GM12878 (cell line): ENCODE measurements around the gene SASH1. TPM values are rescaled to one million over a fixed set of nuclear protein-coding genes. Genes with fewer than 3 reads are reported as not detected.

ENCODE experiments used
- ATAC-seq: fragments of 200-7000 bp; cut with Tn5 transposase; 3 replicates; pipeline ENCODE4 v1.9.1; 2020; ENCODE audit warnings: mild to moderate bottlenecking, moderate library complexity
- BruUV-seq: library from RNA; stranded (reverse); fragments of 400-500 nt; replicated peaks from 2 replicates; lab custom pipeline; 2021; lab: Mats Ljungman, UMichigan
- CTCF ChIA-PET: fragments of 300-600 bp; sonication (Branson Sonifier 250); formaldehyde crosslinking; extraction: SDS; loops from one replicate; lab custom pipeline; 2021; ENCODE audit warnings: inconsistent platforms; lab: Yijun Ruan, JAX
- POLR2A ChIA-PET: fragments of 350-600 bp; formaldehyde crosslinking; extraction: SDS; loops from one replicate; lab custom pipeline; 2021; ENCODE audit warnings: inconsistent platforms; lab: Charles Lee
- RAD21 ChIA-PET: fragments of 300-600 bp; sonication (Branson Sonifier 250); formaldehyde crosslinking; loops from one replicate; lab custom pipeline; 2023; ENCODE audit warnings: antibody characterized with exemption; ENCODE audit not compliant: unreplicated experiment; lab: Charles Lee
- SMC1A ChIA-PET: fragments of 300-600 bp; sonication (Branson Sonifier 250); formaldehyde crosslinking; loops from one replicate; lab custom pipeline; 2023; ENCODE audit not compliant: unreplicated experiment, uncharacterized antibody; lab: Charles Lee
- DNase-seq: peaks from one replicate; pipeline ENCODE4 v3.0.0-alpha.2; 2011; ENCODE audit warnings: low read depth, low spot score
- FAIRE-seq: peaks from 3 replicates; lab custom pipeline; 2011; peaks lifted over from hg19 to GRCh38; lab: Jason Lieb, UNC
- H2AFZ ChIP-seq: 2 replicates; pipeline ENCODE4 v1.6.0; 2011; ENCODE audit warnings: low read depth, low read length, control low read depth; ENCODE audit not compliant: control insufficient read depth
- H3K27ac ChIP-seq: 2 replicates; pipeline ENCODE4 v1.5.1; 2011; ENCODE audit warnings: control low read depth; ENCODE audit not compliant: control insufficient read depth, insufficient read depth
- H3K27me3 ChIP-seq, 2 experiments: replicated peaks in 1 of 2; 2 replicates each; pipeline versions ENCODE4 v1.6.0 to v1.6.1; 2011; ENCODE audit warnings: low read length in 1 of 2; ENCODE audit not compliant: control insufficient read depth in 2 of 2, insufficient read depth in 2 of 2
- H3K36me3 ChIP-seq, 2 experiments: 2 replicates each; pipeline ENCODE4 v1.5.1; 2011; ENCODE audit warnings: low read length in 1 of 2; ENCODE audit not compliant: control insufficient read depth in 2 of 2, insufficient read depth in 2 of 2
- H3K4me1 ChIP-seq: 2 replicates; pipeline ENCODE4 v1.6.1; 2011; ENCODE audit warnings: mild to moderate bottlenecking, low read length, moderate library complexity, mixed read lengths; ENCODE audit not compliant: control insufficient read depth, insufficient read depth
- H3K4me2 ChIP-seq: 2 replicates; pipeline ENCODE4 v1.6.0; 2011; ENCODE audit warnings: control low read depth; ENCODE audit not compliant: control insufficient read depth, insufficient read depth
- H3K4me3 ChIP-seq: fragments of 200-600 bp; sonication (generic); 2 replicates; pipeline ENCODE4 v1.5.1; 2016
- H3K79me2 ChIP-seq: 2 replicates; pipeline ENCODE4 v1.6.0; 2011; ENCODE audit warnings: low read length; ENCODE audit not compliant: control insufficient read depth, insufficient read depth
- H3K9ac ChIP-seq: 2 replicates; pipeline ENCODE4 v1.8.0; 2011; ENCODE audit warnings: low read length, control low read depth, mixed read lengths; ENCODE audit not compliant: control insufficient read depth, insufficient read depth
- H3K9me3 ChIP-seq: replicated peaks from 3 replicates; pipeline ENCODE4 v1.5.1; 2011; ENCODE audit warnings: mild to moderate bottlenecking, low read length; ENCODE audit not compliant: control insufficient read depth, insufficient read depth
- H4K20me1 ChIP-seq: 2 replicates; pipeline ENCODE4 v1.6.0; 2011; ENCODE audit not compliant: control insufficient read depth, insufficient read depth
- BRCA1 ChIP-seq: IDR thresholded peaks from 2 replicates; pipeline ENCODE4 v1.6.1; 2011; ENCODE audit warnings: low read depth, low read length, improper control_type of control experiment
- CREM ChIP-seq: IDR thresholded peaks from 2 replicates; pipeline ENCODE4 v1.6.1; 2014; ENCODE audit warnings: antibody characterized with exemption, low read depth
- DPF2 ChIP-seq: fragments of 450-650 bp; IDR thresholded peaks from 2 replicates; pipeline ENCODE4 v1.6.1; 2017; ENCODE audit warnings: mild to moderate bottlenecking
- EED ChIP-seq: sonication (generic); IDR thresholded peaks from 2 replicates; pipeline ENCODE4 v1.6.1; 2016; ENCODE audit warnings: antibody characterized with exemption, low read depth
- GABPA ChIP-seq: IDR thresholded peaks from 2 replicates; pipeline ENCODE4 v1.6.1; 2014; ENCODE audit warnings: antibody characterized with exemption, low read depth, mild to moderate bottlenecking, inconsistent platforms
- GATAD2B ChIP-seq: fragments of 450-650 bp; conservative IDR thresholded peaks from 2 replicates; pipeline ENCODE4 v1.6.1; 2017; ENCODE audit warnings: low read depth, mild to moderate bottlenecking, moderate library complexity
- KDM1A ChIP-seq: fragments of 200-600 bp; sonication (generic); IDR thresholded peaks from 2 replicates; pipeline ENCODE4 v1.6.1; 2016; ENCODE audit warnings: borderline replicate concordance
- RBBP5 ChIP-seq: fragments of 200-600 bp; sonication (generic); conservative IDR thresholded peaks from 2 replicates; pipeline ENCODE4 v1.6.1; 2016
- WGBS: methylation state at CpG from one replicate; pipeline ENCODE4 v1.1.6; 2016; ENCODE audit warnings: low lambda C conversion rate; ENCODE audit not compliant: insufficient replicate concordance, insufficient coverage; ENCODE audit errors: missing lambda C conversion rate; 5-methylcytosine and 5-hydroxymethylcytosine counted together
- in situ Hi-C: fragments of 300-500 bp; cut with MboI; formaldehyde crosslinking; loops from 9 replicates; pipeline ENCODE4 v1.14.3; 2018; ENCODE audit warnings: mixed read lengths
- intact Hi-C: fragments of 100-400 bp; cut with micrococcal nuclease; formaldehyde crosslinking; loops from one replicate; pipeline ENCODE4 v1.14.2; 2022; ENCODE audit not compliant: unreplicated experiment
- polyA plus RNA-seq, 11 experiments: library from polyadenylated mRNA; depleted of rRNA in 4 of 11; unstranded in 6 of 11; stranded (reverse) in 5 of 11; fragments of >200 nt; fragmentation: Nextera tagmentation in 4 of 11; fragmentation: Illumina TruSeq in 1 of 11; extraction: Ambion mirVana in 4 of 11; extraction: Trizol in 1 of 11; gene quantifications; 1 replicate in 1 of 11; 2 replicates in 10 of 11; pipeline versions ENCODE4 v1.2.1 to v1.2.3, GENCODE V29; 2011 to 2016; ENCODE audit warnings: inconsistent platforms in 2 of 11, missing spikeins in 2 of 11, low read depth in 1 of 11
- total RNA-seq, 4 experiments: library from RNA; depleted of rRNA in 3 of 4; stranded (reverse); fragments of >200 nt in 3 of 4; fragmentation: Illumina TruSeq in 1 of 4; extraction: Trizol in 1 of 4; gene quantifications; 2 replicates each; pipeline versions ENCODE4 v1.2.1 to v1.2.3, GENCODE V29; 2013 to 2021
- TF ChIP-seq, protein P1 (sequence below): fragments of 450-650 bp; IDR thresholded peaks from 2 replicates; pipeline ENCODE4 v1.6.1; 2017; ENCODE audit warnings: antibody characterized with exemption, mild to moderate bottlenecking, moderate library complexity

SASH1 gene
- total and polyA plus RNA-seq, 10 of the 15 experiments (the other 5 are each of a cell fraction or from before 2014, with no cell fraction given) = 0.01 to 0.73 (median 0.14) TPM; not detected in 4

GRCh38 chr6:148516217-148516616 lies 173.6 kb downstream of the SASH1 start (continued):
- TF ChIP-seq KDM1A = no peak
- no peak for TF ChIP-seq EED

DNA sequence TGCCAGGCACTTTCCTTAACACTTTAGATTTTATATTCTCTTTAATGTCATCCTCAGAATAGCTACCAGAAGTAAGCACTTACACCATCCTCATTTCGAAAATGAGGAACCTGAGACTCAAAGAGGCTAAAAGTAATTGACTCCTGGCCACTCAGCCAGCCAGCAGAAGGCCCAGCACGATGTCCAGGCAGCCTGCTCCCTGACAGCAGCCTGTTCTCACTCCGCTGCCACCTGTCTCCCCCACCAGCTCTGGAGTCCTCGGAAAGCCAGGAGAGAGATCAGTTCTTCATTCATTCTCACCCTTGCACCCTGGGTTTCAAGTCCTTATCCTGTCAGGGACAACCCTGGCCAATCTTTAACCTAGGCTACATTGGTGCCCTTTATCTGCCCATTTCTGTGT lies 174.0 kb downstream of the SASH1 start:
- DNase-seq (no peak), ATAC-seq (no peak)
- RAD21 ChIA-PET = no interaction called here
- H2AFZ ChIP-seq = no peak overlapping the region
- TF ChIP-seq, protein P1, sequence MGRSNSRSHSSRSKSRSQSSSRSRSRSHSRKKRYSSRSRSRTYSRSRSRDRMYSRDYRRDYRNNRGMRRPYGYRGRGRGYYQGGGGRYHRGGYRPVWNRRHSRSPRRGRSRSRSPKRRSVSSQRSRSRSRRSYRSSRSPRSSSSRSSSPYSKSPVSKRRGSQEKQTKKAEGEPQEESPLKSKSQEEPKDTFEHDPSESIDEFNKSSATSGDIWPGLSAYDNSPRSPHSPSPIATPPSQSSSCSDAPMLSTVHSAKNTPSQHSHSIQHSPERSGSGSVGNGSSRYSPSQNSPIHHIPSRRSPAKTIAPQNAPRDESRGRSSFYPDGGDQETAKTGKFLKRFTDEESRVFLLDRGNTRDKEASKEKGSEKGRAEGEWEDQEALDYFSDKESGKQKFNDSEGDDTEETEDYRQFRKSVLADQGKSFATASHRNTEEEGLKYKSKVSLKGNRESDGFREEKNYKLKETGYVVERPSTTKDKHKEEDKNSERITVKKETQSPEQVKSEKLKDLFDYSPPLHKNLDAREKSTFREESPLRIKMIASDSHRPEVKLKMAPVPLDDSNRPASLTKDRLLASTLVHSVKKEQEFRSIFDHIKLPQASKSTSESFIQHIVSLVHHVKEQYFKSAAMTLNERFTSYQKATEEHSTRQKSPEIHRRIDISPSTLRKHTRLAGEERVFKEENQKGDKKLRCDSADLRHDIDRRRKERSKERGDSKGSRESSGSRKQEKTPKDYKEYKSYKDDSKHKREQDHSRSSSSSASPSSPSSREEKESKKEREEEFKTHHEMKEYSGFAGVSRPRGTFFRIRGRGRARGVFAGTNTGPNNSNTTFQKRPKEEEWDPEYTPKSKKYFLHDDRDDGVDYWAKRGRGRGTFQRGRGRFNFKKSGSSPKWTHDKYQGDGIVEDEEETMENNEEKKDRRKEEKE = no peak
- TF ChIP-seq BRCA1 (no peak), RBBP5 (no peak), GABPA (no peak), DPF2 (no peak), GATAD2B (no peak), CREM (no peak)
- TF ChIP-seq, all 136 proteins: peak for 0
- in situ Hi-C loops = no loop called here
- Histone ChIP-seq H3K4me3 (no peak overlapping the region), H4K20me1 (no peaks in the 10 kb centered on the region; the same call in 1 of the 2 replicates), H3K9me3 (no peaks in the 10 kb centered on the region; the same call in 2 of the 3 replicates), H3K27me3 (peaks cover 0 to 3% of the 10 kb centered on the region in 2 experiments; a peak in 2 of 4 replicates), H3K4me1 (peaks cover 6% of the 10 kb centered on the region), H3K4me2 (no peak overlapping the region), H3K36me3 (no peaks in the 10 kb centered on the region), H3K9ac (no peak overlapping the region), H3K27ac (no peak overlapping the region), H3K79me2 (no peaks in the 10 kb centered on the region)
- WGBS = 42% methylated on average over 4 of the region's 4 CpGs
- ChIA-PET SMC1A (no interaction called here), CTCF (interaction anchor here (1.6 kb wide), 1 partner anchor 12 kb away, joined by 3 read pairs; no protein-coding TSS in a partner anchor), POLR2A (no interaction called here)
- FAIRE-seq = no peak
- intact Hi-C loops = no loop called here
- BruUV-seq = no TSS peak
